Lung (tissue), 12 donors: ENCODE results near the gene RPS2. TPM values are rescaled to one million over a fixed set of nuclear protein-coding genes. Genes with fewer than 3 reads are reported as not detected.

Experiments
- ATAC-seq: fragments of 200-7000 bp; cut with Tn5 transposase; one replicate; pipeline ENCODE4 v1.9.1; 2020; ENCODE audit warnings: moderate number of reproducible peaks; ENCODE audit not compliant: insufficient read depth, low FRiP score
- DNase-seq, 3 donors: peaks; one replicate each; pipeline ENCODE4 v3.0.0-alpha.2; 2013 to 2017
- H3K27ac ChIP-seq, 2 donors: one replicate each; pipeline ENCODE4 v1.5.1; 2013; ENCODE audit warnings: mild to moderate bottlenecking in 2 of 2, moderate library complexity in 2 of 2, control low read depth in 1 of 2, inconsistent platforms in 1 of 2, low read depth in 1 of 2, low read length in 1 of 2
- H3K27me3 ChIP-seq, 3 donors: one replicate each; pipeline ENCODE4 v1.5.1; 2013; ENCODE audit warnings: low read length in 2 of 3; ENCODE audit not compliant: control insufficient read depth in 3 of 3, insufficient read depth in 3 of 3
- H3K36me3 ChIP-seq, 4 donors: one replicate each; pipeline ENCODE4 v1.5.1; 2013; ENCODE audit warnings: low read length in 4 of 4, mild to moderate bottlenecking in 1 of 4, moderate library complexity in 1 of 4; ENCODE audit not compliant: control insufficient read depth in 4 of 4, insufficient read depth in 4 of 4
- H3K4me1 ChIP-seq, 5 donors: one replicate each; pipeline ENCODE4 v1.5.1; 2013; ENCODE audit warnings: low read length in 5 of 5, mild to moderate bottlenecking in 2 of 5, moderate library complexity in 1 of 5; ENCODE audit not compliant: control insufficient read depth in 5 of 5, insufficient read depth in 5 of 5
- H3K4me3 ChIP-seq: one replicate; pipeline ENCODE4 v1.5.1; 2013; ENCODE audit warnings: mild to moderate bottlenecking, control low read depth, moderate library complexity
- H3K9ac ChIP-seq, 2 donors: one replicate each; pipeline ENCODE4 v1.5.1; 2013; ENCODE audit warnings: low read length in 2 of 2, control low read depth in 1 of 2; ENCODE audit not compliant: insufficient read depth in 1 of 2
- H3K9me3 ChIP-seq, 4 donors: one replicate each; pipeline ENCODE4 v1.5.1; 2013; ENCODE audit warnings: low read length in 3 of 4, mild to moderate bottlenecking in 1 of 4, moderate library complexity in 1 of 4; ENCODE audit not compliant: control insufficient read depth in 4 of 4, insufficient read depth in 3 of 4
- CTCF ChIP-seq: IDR thresholded peaks from 2 replicates; pipeline ENCODE4 v1.5.1; 2012; ENCODE audit warnings: mild to moderate bottlenecking; ENCODE audit errors: control extremely low read depth, extremely low read depth
- WGBS, 2 donors: extraction: QIAGEN DNeasy Blood & Tissue Kit; methylation state at CpG; one replicate each; pipeline ENCODE4 v1.1.7; 2013; 5-methylcytosine and 5-hydroxymethylcytosine counted together
- polyA plus RNA-seq, 2 donors: library from polyadenylated mRNA; stranded (reverse); fragments of 200-250 nt; gene quantifications; one replicate each; pipeline ENCODE4 v1.2.1, GENCODE V29; 2013
- total RNA-seq, 2 donors: library from RNA; depleted of rRNA in 1 of 2; stranded (reverse); fragments of >200 nt in 1 of 2; gene quantifications; one replicate each; pipeline ENCODE4 v1.2.1, GENCODE V29; 2014 to 2021
- donor health status: control.
- donor health status: control.
- donor health status: Bipolar disorder and iron deficiency.
- donor health status: healthy.
- donor health status: DM: yes; HTN: yes; CAD: no.

RPS2 gene
- total and polyA plus RNA-seq, 4 donors = 1,331 to 5,214 (median 2,779) TPM

- 13 to 14% methylated on average over 3 to 5 of the region's 5 CpGs for WGBS, 2 donors
- Histone ChIP-seq H3K4me3 (no peak overlapping the region), H3K9me3 (peaks cover 0 to 4% (median 0%) of the 10 kb centered on the region in 4 donors), H3K9ac (no peak overlapping the region), H3K36me3 (no peaks in the 10 kb centered on the region), H3K27ac (no peak overlapping the region), H3K27me3 (peaks cover 7 to 47% (median 38%) of the 10 kb centered on the region in 3 donors), H3K4me1 (peaks cover 0 to 12% (median 0%) of the 10 kb centered on the region in 5 donors)
- ATAC-seq (no peak), DNase-seq (no peak)
- no peak for TF ChIP-seq CTCF
These were observed 48.0 kb downstream of the RPS2 start for GRCh38 chr16:1916640-1916990.

- peaks cover 0 to 4% (median 0%) of the 10 kb centered on the region in 4 donors for H3K9me3 ChIP-seq
- no peak for TF ChIP-seq CTCF
- peaks cover 7 to 46% (median 32%) of the 10 kb centered on the region in 3 donors for H3K27me3 ChIP-seq
- ATAC-seq (no peak), DNase-seq (no peak)
- H3K4me3 ChIP-seq = no peak overlapping the region
- WGBS, 2 donors = 64 to 67% methylated on average over 24 to 25 of the region's 25 CpGs
- peaks cover 0 to 12% (median 0%) of the 10 kb centered on the region in 5 donors for H3K4me1 ChIP-seq
- no peak overlapping the region for H3K27ac ChIP-seq
- H3K36me3 ChIP-seq = no peaks in the 10 kb centered on the region
- H3K9ac ChIP-seq = no peak overlapping the region
These were observed 48.6 kb downstream of the RPS2 start for GRCh38 chr16:1915732-1916639.

GRCh38 chr16:1914988-1915387 is 49.6 kb downstream of the RPS2 start:
- H3K27me3 ChIP-seq = peaks cover 7 to 36% (median 24%) of the 10 kb centered on the region in 3 donors
- 46 to 53% methylated on average over 8 of the region's 8 CpGs for WGBS, 2 donors
- TF ChIP-seq CTCF = no peak

More at GRCh38 chr16:1914988-1915387, 49.6 kb downstream of the RPS2 start:
- no peaks in the 10 kb centered on the region for H3K36me3 ChIP-seq
- ATAC-seq (no peak), DNase-seq (no peak)
- peaks cover 0 to 4% (median 0%) of the 10 kb centered on the region in 4 donors for H3K9me3 ChIP-seq
- H3K4me3 ChIP-seq = no peak overlapping the region
- no peak overlapping the region for H3K9ac ChIP-seq
- H3K27ac ChIP-seq = no peak overlapping the region
- peaks cover 0 to 10% (median 0%) of the 10 kb centered on the region in 5 donors for H3K4me1 ChIP-seq
